AG09309 (cell line): Measurements from ENCODE around the gene IFIH1.

Experiments used
- DNase-seq: peaks from one replicate; pipeline ENCODE4 v3.0.0-alpha.2; 2010; ENCODE audit warnings: low read depth
- H3K4me3 ChIP-seq: 2 replicates; pipeline ENCODE4 v1.5.1; 2011; ENCODE audit warnings: mild to moderate bottlenecking, low read depth, low read length, moderate library complexity; ENCODE audit not compliant: control insufficient read depth
- TF ChIP-seq, protein P1 (sequence below): IDR thresholded peaks from 2 replicates; pipeline ENCODE4 v1.5.1; 2011; ENCODE audit warnings: mild to moderate bottlenecking, low read depth, low read length, inconsistent platforms; ENCODE audit not compliant: insufficient read depth, control insufficient read depth; ENCODE audit errors: missing control alignments

The IFIH1 gene

DNA sequence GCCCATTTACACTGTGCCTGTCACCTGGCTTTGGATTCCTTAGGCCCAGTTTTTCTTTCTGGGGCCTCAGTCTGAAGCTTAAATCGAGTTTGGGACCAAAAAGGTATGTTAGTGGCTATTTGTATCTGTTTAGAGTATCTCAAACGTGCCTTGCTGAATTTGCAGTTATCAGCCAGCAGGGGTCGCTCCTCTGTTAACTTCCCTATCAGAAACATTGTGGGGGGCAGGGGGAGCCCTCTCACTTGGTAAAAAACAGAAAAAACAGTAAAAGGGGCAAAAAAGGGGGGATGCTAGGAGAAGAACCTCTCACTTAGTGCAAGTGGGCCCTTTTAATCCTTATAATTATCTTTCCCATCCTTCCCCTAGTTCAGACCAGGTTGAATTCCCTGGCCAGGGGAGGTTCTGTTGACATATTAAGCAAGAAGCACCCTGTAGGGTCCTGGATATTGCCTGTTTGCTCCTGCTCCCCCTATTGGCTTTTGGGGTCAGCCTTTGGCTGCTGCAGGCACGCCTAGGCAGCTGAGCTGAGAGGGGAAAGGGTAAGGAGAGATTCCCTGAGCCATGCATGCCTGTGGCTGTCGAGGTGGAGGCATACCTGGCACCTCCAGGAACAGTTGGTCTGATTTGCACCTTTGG is 8.8 kb upstream of the IFIH1 start:
- H3K4me3 ChIP-seq, result no peak overlapping the region
- DNase-seq, result no peak
- TF ChIP-seq, protein P1, sequence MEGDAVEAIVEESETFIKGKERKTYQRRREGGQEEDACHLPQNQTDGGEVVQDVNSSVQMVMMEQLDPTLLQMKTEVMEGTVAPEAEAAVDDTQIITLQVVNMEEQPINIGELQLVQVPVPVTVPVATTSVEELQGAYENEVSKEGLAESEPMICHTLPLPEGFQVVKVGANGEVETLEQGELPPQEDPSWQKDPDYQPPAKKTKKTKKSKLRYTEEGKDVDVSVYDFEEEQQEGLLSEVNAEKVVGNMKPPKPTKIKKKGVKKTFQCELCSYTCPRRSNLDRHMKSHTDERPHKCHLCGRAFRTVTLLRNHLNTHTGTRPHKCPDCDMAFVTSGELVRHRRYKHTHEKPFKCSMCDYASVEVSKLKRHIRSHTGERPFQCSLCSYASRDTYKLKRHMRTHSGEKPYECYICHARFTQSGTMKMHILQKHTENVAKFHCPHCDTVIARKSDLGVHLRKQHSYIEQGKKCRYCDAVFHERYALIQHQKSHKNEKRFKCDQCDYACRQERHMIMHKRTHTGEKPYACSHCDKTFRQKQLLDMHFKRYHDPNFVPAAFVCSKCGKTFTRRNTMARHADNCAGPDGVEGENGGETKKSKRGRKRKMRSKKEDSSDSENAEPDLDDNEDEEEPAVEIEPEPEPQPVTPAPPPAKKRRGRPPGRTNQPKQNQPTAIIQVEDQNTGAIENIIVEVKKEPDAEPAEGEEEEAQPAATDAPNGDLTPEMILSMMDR, result peak; percentile 69

DNA sequence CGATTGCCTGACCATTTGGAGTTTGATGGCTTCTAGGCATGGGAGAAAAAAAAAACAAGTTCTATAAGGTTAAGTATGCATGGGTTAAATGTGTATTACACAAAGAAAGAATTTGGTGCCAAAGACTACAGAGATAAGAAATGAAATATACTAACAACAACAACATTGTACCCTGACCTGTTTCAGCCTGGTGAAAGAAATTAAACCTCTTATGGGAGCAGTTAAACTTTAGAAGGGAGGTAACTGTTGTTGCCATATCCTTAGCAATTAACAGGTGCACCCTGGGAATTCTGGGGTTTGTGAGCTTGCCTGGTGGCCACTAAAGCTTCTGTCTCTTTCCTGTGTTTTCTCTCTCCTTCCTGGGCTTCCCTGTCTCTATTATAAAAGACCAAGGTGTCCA is 6.5 kb upstream of the IFIH1 start:
- DNase-seq, result no peak
- TF ChIP-seq, protein P1, result no peak
- no peak overlapping the region for H3K4me3 ChIP-seq

DNA sequence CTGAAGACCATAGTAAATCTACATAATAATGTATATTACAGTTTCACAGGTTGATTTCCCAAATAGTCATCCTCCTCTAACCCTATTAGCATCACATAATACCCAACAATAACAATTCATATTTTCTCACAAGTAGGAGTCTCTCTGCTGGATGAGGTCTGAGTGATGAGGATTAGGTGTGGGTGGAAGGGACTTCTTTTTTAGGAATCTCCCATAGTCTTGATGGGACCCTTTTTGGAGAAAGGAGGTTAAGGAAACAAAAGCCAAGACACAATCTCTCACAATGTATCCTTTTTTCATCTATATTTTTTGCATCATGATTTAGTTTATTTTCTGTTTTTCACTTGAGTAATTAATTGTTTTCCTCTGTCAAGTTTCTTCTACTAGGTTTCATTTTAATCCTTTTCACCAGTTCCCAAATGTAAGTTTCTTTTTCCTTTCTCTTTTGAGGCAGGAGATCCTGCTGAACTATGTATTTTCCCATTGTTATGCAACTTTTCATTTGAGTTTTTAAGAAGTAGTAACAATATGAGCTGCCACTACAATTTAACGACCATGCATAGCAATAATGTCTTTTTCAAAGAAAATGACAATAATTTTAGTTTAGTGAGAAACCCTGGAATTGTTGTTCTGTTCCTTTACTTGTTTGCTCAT is 2.5 kb upstream of the IFIH1 start:
- TF ChIP-seq, protein P1, result no peak
- no peak overlapping the region for H3K4me3 ChIP-seq
- no peak for DNase-seq

DNA sequence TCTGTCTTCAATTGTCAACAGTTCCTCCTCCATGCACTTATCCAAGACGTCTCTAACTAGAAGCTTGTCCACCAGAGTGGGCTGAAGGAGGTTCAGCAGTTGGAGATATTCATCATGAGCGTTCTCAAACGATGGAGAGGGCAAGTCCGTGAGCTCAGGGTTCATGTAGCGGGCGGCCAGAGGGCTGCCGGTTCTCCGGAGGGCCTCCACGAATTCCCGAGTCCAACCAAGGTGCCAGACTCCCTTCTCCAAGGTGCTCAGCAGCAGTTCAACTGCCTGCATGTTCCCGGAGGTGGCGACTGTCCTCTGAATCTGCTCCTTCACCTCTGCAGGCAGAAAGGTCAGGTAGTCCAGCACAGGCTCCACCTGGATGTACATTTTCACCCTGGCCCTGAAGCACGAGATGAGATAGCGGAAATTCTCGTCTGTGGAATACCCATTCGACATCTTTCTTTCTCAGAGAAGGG is 590 bp downstream of the IFIH1 start:
- no peak for DNase-seq
- H3K4me3 ChIP-seq, result peak overlapping the region; percentile 59
- TF ChIP-seq, protein P1, result no peak

DNA sequence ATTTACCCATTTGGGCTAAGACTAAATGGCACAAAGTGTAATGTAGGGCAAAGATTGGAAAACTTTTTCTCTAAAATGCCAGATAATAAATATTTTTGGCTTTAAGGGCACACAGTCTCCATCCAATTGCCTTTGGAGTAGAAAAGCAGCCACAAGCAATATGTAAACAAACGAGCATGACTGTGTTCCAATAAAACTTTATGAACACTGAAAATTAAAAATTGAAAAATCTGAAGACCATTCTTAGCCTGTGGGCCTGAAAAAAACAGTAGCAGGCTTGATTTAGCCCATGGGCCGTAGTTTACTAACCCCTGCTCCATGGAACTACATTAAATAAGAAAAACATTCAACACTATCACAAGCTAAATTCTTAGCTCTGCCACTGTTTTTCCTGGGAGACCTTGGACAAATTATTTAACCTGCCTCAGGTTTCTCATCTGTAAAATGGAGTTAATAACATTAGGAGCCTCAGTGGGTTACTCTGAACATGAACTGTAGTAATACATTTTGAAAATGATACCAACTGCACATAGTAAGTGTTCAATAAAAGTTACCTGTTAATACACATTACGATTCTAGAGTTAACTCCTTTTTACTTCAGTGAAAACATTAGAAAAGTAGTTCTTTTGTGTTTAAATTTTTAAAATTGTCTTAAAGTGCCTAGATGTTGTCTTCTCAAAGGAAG is 1.3 kb downstream of the IFIH1 start:
- TF ChIP-seq, protein P1, result no peak
- no peak for DNase-seq
- H3K4me3 ChIP-seq, result no peak overlapping the region

DNA sequence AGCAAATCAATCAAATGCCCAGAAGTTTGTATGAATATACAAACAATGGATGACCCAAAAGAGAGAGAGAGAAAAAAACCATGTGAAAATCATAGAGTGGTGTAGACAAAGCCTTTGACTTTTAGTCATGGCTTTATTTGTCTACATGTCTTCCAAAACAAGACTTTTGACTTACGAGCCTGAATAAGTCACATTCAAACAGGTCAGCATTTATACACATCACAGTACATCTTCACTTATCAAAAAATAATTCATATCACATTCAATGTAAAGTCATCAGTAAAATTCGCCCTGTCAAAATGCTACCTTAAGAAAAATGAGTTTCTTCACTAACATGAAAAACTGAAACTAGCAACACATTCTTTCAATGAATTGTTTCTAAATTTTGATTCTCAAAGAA is 1.9 kb downstream of the IFIH1 start:
- TF ChIP-seq, protein P1, result no peak
- H3K4me3 ChIP-seq, result no peak overlapping the region
- no peak for DNase-seq
